K562 (cell line): Measurements from ENCODE around the gene KLHDC10. TPM values are rescaled to one million over a fixed set of nuclear protein-coding genes. Genes with fewer than 3 reads are reported as not detected.
A peak's percentile ranks its signal among the peaks of the same experiment; 100 is the strongest.

ENCODE experiments used
- SMC3 ChIP-seq: conservative IDR thresholded peaks from 2 replicates; pipeline ENCODE4 v1.6.1; 2011; ENCODE audit warnings: low read depth, low read length, improper control_type of control experiment; ENCODE audit not compliant: insufficient read depth
- polyA plus RNA-seq, 8 experiments: library from polyadenylated mRNA; depleted of rRNA in 4 of 8; stranded (reverse) in 5 of 8; unstranded in 3 of 8; fragments of >200 nt; fragmentation: Nextera tagmentation in 2 of 8; fragmentation: Illumina TruSeq in 1 of 8; extraction: Ambion mirVana in 2 of 8; extraction: Trizol in 1 of 8; gene quantifications; 2 replicates each; pipeline versions ENCODE4 v1.2.1 to v1.2.3, GENCODE V29; 2011 to 2014; ENCODE audit warnings: inconsistent platforms in 1 of 8, missing spikeins in 1 of 8
- total RNA-seq, 7 experiments: library from RNA; depleted of rRNA in 6 of 7; stranded (reverse); fragments of >200 nt in 6 of 7; fragmentation: Illumina TruSeq in 2 of 7; extraction: Trizol in 2 of 7; gene quantifications; 2 replicates each; pipeline versions ENCODE4 v1.2.1 to v1.2.3, GENCODE V29; 2011 to 2021; ENCODE audit warnings: low replicate concordance in 1 of 7
- TF ChIP-seq, protein P1 (sequence below): fragments of 450-650 bp; IDR thresholded peaks from 2 replicates; pipeline ENCODE4 v1.6.1; 2016; ENCODE audit warnings: mild to moderate bottlenecking
- TF ChIP-seq, protein P2 (sequence below): fragments of 250-450 bp; sonication (Bioruptor Pico); IDR thresholded peaks from 2 replicates; pipeline ENCODE4 v1.5.0; 2021; ENCODE audit warnings: mild to moderate bottlenecking, borderline replicate concordance
- TF ChIP-seq, protein P3 (sequence below): sonication (generic); formaldehyde crosslinking; IDR thresholded peaks from 2 replicates; pipeline ENCODE4 v1.8.0; 2022; ENCODE audit warnings: mild to moderate bottlenecking, missing genetic modification reagents
- TF ChIP-seq, protein P4 (sequence below): fragments of 450-650 bp; IDR thresholded peaks from 2 replicates; pipeline ENCODE4 v1.6.1; 2016; ENCODE audit warnings: low read depth
- TF ChIP-seq, protein P5 (sequence below): fragments of 450-650 bp; IDR thresholded peaks from 2 replicates; pipeline ENCODE4 v1.6.1; 2017; ENCODE audit warnings: antibody characterized with exemption, mild to moderate bottlenecking

The KLHDC10 gene
- total and polyA plus RNA-seq, 9 of the 15 experiments (the other 6 are each of a cell fraction or from before 2014, with no cell fraction given) = 9.8 to 80.5 (median 31.4) TPM

DNA sequence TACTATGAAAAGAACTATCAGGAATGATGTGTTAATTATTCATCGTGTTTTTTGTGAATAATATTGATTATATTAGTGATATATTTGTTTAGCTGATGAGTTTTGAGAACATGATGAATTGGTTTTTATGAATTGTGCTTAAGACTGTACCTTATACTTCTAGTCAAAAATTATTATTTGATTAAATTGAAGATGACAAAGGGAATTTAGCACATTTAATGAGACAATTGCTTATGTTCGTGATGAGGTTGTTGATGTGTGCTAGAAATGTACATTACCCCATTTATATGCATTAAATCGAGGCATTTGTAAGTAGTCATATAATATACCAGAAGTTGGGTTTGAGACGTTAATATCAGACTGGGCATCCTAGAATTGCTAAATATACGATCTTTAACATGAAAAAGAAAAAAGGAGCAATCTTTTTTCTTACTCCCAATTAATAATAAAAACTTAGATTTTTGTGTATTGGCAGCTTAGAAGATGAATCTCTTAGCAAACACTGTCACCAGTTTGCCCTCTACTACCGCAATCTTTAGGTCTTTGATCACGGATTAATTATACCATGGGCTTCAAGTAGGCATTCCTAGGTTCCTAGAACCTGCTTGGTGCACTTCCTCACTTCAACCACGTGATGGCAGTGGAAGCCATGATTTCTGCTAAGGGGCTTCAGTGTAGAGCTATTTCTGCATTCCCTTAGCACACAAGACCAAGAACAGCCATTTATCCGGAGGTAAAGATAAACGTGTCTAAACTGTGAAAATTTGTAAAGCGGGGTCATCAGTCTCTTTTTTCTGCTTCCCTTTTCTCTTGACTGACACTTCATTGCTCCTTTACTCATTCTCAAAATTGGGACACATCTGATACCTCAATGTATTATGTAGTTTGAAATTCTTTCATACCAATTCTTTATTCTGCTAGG is 1.6 kb downstream of the KLHDC10 start (continued):
- TF ChIP-seq, protein P1, sequence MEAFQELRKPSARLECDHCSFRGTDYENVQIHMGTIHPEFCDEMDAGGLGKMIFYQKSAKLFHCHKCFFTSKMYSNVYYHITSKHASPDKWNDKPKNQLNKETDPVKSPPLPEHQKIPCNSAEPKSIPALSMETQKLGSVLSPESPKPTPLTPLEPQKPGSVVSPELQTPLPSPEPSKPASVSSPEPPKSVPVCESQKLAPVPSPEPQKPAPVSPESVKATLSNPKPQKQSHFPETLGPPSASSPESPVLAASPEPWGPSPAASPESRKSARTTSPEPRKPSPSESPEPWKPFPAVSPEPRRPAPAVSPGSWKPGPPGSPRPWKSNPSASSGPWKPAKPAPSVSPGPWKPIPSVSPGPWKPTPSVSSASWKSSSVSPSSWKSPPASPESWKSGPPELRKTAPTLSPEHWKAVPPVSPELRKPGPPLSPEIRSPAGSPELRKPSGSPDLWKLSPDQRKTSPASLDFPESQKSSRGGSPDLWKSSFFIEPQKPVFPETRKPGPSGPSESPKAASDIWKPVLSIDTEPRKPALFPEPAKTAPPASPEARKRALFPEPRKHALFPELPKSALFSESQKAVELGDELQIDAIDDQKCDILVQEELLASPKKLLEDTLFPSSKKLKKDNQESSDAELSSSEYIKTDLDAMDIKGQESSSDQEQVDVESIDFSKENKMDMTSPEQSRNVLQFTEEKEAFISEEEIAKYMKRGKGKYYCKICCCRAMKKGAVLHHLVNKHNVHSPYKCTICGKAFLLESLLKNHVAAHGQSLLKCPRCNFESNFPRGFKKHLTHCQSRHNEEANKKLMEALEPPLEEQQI = peak; percentile 27; the same call in 1 of the 2 replicates
- TF ChIP-seq, protein P2, sequence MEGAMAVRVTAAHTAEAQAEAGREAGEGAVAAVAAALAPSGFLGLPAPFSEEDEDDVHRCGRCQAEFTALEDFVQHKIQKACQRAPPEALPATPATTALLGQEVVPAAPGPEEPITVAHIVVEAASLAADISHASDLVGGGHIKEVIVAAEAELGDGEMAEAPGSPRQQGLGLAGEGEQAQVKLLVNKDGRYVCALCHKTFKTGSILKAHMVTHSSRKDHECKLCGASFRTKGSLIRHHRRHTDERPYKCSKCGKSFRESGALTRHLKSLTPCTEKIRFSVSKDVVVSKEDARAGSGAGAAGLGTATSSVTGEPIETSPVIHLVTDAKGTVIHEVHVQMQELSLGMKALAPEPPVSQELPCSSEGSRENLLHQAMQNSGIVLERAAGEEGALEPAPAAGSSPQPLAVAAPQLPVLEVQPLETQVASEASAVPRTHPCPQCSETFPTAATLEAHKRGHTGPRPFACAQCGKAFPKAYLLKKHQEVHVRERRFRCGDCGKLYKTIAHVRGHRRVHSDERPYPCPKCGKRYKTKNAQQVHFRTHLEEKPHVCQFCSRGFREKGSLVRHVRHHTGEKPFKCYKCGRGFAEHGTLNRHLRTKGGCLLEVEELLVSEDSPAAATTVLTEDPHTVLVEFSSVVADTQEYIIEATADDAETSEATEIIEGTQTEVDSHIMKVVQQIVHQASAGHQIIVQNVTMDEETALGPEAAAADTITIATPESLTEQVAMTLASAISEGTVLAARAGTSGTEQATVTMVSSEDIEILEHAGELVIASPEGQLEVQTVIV (CRISPR knock-in tag) = no peak; the same call in 1 of the 2 replicates
- TF ChIP-seq, protein P3, sequence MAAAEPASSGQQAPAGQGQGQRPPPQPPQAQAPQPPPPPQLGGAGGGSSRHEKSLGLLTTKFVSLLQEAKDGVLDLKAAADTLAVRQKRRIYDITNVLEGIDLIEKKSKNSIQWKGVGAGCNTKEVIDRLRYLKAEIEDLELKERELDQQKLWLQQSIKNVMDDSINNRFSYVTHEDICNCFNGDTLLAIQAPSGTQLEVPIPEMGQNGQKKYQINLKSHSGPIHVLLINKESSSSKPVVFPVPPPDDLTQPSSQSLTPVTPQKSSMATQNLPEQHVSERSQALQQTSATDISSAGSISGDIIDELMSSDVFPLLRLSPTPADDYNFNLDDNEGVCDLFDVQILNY (CRISPR knock-in tag) = no peak
- TF ChIP-seq, protein P4, sequence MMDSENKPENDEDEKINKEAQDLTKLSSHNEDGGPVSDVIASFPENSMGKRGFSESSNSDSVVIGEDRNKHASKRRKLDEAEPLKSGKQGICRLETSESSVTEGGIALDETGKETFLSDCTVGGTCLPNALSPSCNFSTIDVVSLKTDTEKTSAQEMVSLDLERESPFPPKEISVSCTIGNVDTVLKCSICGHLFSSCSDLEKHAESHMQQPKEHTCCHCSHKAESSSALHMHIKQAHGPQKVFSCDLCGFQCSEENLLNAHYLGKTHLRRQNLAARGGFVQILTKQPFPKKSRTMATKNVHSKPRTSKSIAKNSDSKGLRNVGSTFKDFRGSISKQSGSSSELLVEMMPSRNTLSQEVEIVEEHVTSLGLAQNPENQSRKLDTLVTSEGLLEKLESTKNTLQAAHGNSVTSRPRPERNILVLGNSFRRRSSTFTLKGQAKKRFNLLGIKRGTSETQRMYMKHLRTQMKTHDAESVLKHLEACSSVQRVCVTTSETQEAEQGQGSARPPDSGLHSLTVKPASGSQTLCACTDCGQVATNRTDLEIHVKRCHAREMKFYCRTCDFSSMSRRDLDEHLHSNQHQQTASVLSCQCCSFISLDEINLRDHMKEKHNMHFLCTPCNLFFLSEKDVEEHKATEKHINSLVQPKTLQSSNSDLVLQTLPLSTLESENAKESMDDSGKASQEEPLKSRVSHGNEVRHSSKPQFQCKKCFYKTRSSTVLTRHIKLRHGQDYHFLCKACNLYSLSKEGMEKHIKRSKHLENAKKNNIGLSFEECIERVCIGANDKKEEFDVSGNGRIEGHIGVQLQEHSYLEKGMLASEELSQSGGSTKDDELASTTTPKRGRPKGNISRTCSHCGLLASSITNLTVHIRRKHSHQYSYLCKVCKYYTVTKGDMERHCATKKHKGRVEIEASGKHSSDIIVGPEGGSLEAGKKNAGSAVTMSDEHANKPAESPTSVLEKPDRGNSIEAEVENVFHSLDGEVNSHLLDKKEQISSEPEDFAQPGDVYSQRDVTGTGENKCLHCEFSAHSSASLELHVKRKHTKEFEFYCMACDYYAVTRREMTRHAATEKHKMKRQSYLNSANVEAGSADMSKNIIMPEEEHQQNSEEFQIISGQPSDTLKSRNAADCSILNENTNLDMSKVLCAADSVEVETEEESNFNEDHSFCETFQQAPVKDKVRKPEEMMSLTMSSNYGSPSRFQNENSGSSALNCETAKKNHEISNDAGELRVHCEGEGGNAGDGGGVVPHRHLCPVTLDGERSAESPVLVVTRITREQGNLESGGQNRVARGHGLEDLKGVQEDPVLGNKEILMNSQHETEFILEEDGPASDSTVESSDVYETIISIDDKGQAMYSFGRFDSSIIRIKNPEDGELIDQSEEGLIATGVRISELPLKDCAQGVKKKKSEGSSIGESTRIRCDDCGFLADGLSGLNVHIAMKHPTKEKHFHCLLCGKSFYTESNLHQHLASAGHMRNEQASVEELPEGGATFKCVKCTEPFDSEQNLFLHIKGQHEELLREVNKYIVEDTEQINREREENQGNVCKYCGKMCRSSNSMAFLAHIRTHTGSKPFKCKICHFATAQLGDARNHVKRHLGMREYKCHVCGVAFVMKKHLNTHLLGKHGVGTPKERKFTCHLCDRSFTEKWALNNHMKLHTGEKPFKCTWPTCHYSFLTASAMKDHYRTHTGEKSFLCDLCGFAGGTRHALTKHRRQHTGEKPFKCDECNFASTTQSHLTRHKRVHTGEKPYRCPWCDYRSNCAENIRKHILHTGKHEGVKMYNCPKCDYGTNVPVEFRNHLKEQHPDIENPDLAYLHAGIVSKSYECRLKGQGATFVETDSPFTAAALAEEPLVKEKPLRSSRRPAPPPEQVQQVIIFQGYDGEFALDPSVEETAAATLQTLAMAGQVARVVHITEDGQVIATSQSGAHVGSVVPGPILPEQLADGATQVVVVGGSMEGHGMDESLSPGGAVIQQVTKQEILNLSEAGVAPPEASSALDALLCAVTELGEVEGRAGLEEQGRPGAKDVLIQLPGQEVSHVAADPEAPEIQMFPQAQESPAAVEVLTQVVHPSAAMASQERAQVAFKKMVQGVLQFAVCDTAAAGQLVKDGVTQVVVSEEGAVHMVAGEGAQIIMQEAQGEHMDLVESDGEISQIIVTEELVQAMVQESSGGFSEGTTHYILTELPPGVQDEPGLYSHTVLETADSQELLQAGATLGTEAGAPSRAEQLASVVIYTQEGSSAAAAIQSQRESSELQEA = no peak
- TF ChIP-seq, protein P5, sequence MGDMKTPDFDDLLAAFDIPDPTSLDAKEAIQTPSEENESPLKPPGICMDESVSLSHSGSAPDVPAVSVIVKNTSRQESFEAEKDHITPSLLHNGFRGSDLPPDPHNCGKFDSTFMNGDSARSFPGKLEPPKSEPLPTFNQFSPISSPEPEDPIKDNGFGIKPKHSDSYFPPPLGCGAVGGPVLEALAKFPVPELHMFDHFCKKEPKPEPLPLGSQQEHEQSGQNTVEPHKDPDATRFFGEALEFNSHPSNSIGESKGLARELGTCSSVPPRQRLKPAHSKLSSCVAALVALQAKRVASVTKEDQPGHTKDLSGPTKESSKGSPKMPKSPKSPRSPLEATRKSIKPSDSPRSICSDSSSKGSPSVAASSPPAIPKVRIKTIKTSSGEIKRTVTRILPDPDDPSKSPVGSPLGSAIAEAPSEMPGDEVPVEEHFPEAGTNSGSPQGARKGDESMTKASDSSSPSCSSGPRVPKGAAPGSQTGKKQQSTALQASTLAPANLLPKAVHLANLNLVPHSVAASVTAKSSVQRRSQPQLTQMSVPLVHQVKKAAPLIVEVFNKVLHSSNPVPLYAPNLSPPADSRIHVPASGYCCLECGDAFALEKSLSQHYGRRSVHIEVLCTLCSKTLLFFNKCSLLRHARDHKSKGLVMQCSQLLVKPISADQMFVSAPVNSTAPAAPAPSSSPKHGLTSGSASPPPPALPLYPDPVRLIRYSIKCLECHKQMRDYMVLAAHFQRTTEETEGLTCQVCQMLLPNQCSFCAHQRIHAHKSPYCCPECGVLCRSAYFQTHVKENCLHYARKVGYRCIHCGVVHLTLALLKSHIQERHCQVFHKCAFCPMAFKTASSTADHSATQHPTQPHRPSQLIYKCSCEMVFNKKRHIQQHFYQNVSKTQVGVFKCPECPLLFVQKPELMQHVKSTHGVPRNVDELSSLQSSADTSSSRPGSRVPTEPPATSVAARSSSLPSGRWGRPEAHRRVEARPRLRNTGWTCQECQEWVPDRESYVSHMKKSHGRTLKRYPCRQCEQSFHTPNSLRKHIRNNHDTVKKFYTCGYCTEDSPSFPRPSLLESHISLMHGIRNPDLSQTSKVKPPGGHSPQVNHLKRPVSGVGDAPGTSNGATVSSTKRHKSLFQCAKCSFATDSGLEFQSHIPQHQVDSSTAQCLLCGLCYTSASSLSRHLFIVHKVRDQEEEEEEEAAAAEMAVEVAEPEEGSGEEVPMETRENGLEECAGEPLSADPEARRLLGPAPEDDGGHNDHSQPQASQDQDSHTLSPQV = 0 out of 2 replicates have a peak, but pooled peaks have one; percentile 43
- peak; percentile 98 for TF ChIP-seq SMC3
